ENCODE data around the gene ALPP. TPM values are rescaled to one million over a fixed set of nuclear protein-coding genes. Genes with fewer than 3 reads are reported as not detected.
"Not testable (repeated sequence)": the region's sequence is repeated elsewhere in the genome, so short reads cannot be mapped to it uniquely, and the experiment has no call there.

The ALPP gene
- total RNA-seq, 1 donor, result not detected

DNA sequence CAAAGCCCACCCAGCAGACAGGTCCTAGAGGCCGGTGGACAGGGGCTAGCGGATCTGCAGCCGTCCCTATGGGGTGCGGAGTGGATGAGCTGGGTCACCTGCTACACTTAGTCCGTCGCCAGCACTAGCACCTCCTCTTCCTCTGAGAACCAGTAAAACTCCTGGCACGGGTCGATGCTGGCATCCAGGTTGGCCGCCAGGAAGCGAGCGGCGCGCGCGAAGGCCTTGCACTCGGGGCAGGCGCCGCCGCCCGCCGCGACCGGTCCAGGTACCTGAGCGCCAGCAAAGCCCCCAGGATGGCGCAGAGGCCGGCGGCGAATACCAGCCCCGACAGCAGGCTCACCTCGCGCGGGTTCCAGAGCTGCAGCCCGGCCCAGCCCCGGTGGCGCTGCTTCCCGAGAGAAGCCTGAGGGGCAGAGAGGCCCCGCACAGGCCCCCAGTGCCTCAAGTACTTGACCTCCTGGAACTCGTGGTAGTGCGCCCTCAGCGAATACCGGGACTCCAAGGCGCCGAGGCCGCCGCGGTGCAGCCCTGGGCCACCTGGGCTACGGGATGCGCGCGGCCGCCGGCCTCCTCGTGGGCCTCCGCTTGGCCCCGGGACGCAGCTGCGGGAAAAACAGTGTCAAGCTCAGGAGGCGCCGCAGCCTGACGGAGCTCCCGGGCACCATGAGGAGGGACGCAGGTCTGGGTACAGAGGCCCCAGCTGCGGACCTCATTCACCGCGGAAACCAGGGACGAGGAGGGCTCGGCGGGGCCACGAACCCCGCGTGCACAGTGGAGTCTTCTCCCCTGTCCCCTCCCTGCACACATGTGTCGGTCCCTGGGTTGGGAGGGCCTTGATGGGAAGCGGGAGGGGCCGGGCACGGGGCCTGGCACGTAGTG, 27.5 kb upstream of the ALPP start:
- no peak overlapping the region for H3K4me3 ChIP-seq (ENCODE audit: low read length)
- peaks cover 23% of the 10 kb centered on the region for H3K27me3 ChIP-seq (ENCODE audit: insufficient read depth, low read length)
- no peaks in the 10 kb centered on the region for H3K9me3 ChIP-seq (ENCODE audit: low read depth, low read length)
- H3K4me1 ChIP-seq (ENCODE audit: insufficient read depth, low read length), result peaks cover 6% of the 10 kb centered on the region

DNA sequence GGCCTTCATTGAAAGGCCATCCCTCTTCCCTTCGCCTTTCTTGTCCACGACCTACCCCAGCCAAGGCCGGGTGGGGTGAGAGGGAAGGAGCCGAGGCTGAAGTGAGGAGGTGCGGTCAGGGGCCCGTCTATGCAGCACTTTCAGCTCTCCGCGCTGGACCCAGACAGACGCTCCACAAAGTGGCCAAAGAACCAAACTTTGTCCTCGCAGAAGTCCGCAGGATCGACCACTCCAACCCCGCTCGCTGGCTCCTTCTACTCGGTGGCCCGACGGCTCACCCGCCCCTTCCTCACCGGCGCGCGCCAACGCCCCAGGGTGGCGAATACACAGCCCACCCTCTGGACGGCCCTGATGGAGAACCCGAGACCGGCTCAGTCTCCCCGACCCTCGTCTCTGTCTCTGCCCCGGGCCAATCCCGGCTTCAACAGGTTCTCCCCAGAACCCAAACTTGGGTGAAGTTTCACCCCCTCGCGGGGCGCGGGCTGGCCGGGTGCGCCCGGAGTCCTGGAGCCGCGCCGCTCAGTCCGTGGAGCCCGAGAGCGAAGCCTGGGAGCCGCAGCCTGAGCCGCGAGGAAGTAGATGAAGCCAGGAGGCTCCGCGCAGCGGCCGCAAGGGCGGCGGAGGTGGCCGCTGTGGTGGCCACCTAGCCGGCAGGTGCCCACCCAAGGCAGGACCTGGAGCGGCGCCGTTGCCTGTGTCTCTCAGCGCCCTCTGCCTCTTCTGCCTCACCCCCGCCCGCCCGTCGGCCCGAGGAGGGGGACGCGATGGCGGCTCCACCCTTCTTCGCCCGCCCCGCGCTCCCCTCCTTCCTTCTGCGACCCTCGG, 26.7 kb upstream of the ALPP start:
- Histone ChIP-seq H3K4me3 (ENCODE audit: low read length) (no peak overlapping the region), H3K27me3 (ENCODE audit: insufficient read depth, low read length) (peaks cover 23% of the 10 kb centered on the region)

DNA sequence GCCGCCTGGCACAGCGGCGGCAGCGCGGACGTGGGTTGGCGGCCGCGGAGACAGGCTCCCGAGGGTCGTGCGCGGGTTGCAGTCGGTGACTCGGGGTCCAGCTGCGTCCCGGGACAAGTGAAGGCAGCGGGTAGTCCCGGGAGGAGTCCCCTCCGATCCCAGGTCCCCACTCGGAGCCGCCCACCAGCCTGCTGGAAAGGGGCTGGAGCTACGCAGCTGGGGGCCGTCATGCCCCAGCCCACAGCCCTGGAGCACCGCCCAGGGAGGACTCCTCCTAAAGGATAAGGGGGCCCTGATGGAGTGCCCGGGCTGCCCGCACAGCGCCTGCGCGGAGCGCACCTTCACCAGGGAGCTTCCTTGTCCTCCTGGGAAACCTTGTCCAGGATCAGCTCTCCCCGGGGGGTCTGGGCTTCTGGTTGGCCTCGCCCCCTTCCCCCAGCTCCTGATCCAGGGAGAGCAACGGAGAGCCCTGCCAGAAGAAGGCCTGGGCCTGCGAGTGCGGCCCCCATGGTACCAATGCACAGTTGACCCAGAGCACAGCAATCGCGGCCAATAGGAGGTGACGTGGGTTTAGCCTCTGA, 25.9 kb upstream of the ALPP start:
- H3K27me3 ChIP-seq (ENCODE audit: insufficient read depth, low read length), result peaks cover 23% of the 10 kb centered on the region
- H3K9me3 ChIP-seq (ENCODE audit: low read depth, low read length), result no peaks in the 10 kb centered on the region
- H3K4me3 ChIP-seq (ENCODE audit: low read length), result no peak overlapping the region
- peaks cover 6% of the 10 kb centered on the region for H3K4me1 ChIP-seq (ENCODE audit: insufficient read depth, low read length)

More for the DNA sequence above, 26.7 kb upstream of the ALPP start:
- Histone ChIP-seq H3K4me1 (ENCODE audit: insufficient read depth, low read length) (peaks cover 6% of the 10 kb centered on the region), H3K9me3 (ENCODE audit: low read depth, low read length) (no peaks in the 10 kb centered on the region)

DNA sequence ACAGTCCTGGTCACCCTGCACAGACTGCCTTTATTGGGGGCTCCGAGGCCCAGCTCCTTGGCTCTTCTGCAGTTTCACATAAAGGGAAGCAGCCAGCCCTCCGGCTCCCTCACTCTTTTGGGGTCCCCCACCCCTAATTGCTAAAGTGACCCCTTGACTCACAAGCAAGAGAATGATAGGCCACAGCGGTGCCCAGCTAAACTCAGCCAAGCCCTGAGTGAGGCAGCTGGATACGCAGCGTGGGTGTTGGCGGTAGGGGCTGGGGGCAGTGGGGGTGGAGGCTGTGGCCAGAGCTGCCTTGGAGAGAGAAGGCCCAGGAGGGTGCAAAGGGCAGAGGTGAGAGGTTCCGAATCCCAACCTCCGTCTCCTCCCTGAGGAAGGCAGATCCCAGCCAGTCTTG, 25.5 kb upstream of the ALPP start:
- Histone ChIP-seq H3K27me3 (ENCODE audit: insufficient read depth, low read length) (peaks cover 23% of the 10 kb centered on the region), H3K9me3 (ENCODE audit: low read depth, low read length) (no peaks in the 10 kb centered on the region), H3K4me3 (ENCODE audit: low read length) (no peak overlapping the region), H3K4me1 (ENCODE audit: insufficient read depth, low read length) (peaks cover 6% of the 10 kb centered on the region)

DNA sequence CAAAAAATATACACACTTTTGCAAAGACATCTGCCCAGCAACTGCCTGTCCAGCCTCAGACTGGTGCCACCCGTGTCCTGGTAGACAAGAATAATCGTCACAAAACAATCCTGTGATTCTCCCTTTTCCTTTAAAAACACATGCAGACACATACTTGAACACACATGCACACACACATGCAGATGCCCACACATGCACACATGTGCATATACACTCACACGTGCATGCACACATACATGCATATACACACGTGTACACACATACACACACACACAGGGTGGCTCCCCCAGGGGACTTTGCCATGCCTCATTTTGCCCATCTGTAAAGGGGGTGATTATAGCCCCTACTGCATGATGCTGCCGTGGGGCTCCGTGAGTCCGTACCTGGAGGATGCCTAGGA, 24.9 kb upstream of the ALPP start:
- Histone ChIP-seq H3K27me3 (ENCODE audit: insufficient read depth, low read length) (peaks cover 23% of the 10 kb centered on the region), H3K4me1 (ENCODE audit: insufficient read depth, low read length) (peaks cover 6% of the 10 kb centered on the region), H3K4me3 (ENCODE audit: low read length) (no peak overlapping the region), H3K9me3 (ENCODE audit: low read depth, low read length) (no peaks in the 10 kb centered on the region)

DNA sequence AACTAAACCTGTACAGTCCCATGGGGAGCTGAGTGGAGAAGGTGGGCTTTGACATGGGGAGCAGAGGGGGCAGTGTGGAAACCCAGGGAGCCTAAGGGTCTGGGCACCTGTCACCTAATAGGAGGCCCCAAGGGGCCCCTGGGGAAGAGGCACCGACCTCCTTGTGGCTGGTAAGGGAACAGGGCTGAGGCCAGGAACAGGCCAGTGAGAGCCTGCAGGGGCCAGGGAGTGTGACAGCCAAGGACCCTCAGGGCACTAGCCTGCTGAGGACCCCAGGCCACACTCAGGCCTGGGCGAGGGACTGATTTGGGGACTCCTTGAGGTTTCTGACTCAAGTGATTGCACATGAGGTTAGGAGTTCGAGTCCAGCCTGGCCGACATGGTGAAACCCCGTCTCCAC, 24.5 kb upstream of the ALPP start:
- peaks cover 4% of the 10 kb centered on the region for H3K4me1 ChIP-seq (ENCODE audit: insufficient read depth, low read length)
- no peak overlapping the region for H3K4me3 ChIP-seq (ENCODE audit: low read length)
- H3K9me3 ChIP-seq (ENCODE audit: low read depth, low read length), result no peaks in the 10 kb centered on the region
- peaks cover 23% of the 10 kb centered on the region for H3K27me3 ChIP-seq (ENCODE audit: insufficient read depth, low read length)

DNA sequence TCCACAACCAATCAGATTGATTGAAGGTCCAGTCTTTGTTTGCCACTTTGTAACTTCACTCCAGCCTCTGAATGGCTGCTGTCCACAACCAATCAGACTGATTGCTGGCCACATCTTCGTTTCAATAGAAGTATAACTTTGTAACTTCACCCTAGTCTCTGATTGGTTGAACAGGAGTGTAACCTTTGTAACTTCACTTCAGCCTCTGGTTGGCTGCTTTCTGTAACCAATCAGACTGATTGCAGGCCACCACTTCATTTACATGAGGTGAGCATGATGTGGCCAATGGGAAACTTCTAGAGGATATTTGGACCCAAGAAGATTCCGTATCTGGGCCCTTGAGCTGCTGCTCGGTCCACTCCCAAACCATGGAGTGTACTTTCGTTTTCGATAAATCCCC, 16.9 kb upstream of the ALPP start:
- no peaks in the 10 kb centered on the region for H3K9me3 ChIP-seq (ENCODE audit: low read depth, low read length)

DNA sequence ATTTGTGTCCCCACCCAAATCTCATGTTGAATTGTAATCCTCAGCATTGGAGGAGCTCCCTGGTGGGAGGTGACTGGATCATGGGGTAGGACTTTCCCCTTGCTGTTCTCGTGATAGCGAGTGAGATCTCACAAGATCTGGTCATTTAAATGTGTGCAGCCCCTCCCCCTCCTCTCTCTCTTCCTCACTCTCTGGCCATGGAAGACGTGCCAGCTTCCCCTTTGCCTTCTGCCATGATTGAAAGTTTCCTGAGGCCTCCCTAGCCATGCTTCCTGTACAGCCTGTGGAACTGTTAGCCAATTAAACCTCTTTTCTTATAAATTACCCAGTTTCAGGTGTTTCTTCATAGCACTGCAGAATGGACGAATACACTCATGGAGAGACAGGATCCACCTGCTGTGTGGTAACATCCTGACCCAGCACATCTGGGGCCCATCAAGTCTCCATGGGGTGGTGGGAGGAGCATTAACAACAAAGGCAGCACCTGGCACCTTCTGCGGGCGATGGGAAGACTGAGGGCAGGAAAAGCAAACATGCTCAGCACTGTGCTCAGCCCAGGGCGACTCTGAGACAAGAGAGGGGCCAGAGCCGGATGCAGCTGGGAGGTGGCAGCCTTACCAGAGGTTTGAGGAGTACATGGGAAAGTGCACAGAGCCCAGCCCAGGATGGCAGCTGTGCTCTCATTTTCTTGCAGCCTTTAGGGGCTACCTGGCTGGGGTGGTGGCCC, 16.2 kb upstream of the ALPP start:
- Histone ChIP-seq H3K27me3 (ENCODE audit: insufficient read depth, low read length) (no peaks in the 10 kb centered on the region), H3K4me1 (ENCODE audit: insufficient read depth, low read length) (peaks cover 13% of the 10 kb centered on the region), H3K9me3 (ENCODE audit: low read depth, low read length) (no peaks in the 10 kb centered on the region), H3K4me3 (ENCODE audit: low read length) (no peak overlapping the region)

More for the DNA sequence above, 16.9 kb upstream of the ALPP start:
- Histone ChIP-seq H3K27me3 (ENCODE audit: insufficient read depth, low read length) (no peaks in the 10 kb centered on the region), H3K4me3 (ENCODE audit: low read length) (no peak overlapping the region), H3K4me1 (ENCODE audit: insufficient read depth, low read length) (peaks cover 13% of the 10 kb centered on the region)

DNA sequence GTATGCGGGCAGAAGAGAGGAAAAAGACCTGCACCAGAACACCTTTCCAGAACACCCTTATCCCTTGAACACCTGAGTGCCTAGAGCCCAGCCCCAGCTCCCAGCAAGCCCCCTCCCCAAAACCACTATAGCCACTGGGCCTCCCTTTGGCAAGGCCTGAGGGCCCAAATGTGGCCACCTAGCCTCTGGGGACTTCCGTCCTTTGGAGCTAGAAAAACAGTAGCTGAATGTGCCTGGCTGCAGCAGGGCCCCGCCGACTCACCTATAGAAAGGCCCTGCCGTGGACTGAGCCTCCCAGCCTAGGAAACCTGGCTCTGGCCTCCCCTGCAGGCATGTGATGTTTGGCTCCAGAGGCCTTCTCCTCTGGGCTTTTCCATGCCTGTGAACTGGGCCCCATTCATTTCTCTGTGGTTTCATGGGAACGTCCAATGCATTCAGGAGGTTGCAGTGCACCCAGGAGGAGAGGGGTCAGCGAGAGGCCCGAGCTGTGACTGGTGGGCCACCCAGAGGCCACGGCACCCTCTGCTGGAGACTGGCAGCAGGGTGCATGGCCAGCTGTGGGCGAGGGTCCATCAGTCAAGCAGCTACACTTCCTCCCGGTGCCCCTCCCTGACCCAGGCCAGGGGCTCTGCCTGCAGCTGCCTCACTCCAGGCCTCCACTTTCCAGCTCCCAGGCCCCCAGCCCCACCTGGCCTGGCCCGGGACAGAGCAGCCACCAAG, 15.3 kb upstream of the ALPP start:
- H3K4me1 ChIP-seq (ENCODE audit: insufficient read depth, low read length), result peaks cover 13% of the 10 kb centered on the region
- H3K4me3 ChIP-seq (ENCODE audit: low read length), result peak overlapping the region; percentile 30
- H3K27me3 ChIP-seq (ENCODE audit: insufficient read depth, low read length); H3K9me3 ChIP-seq (ENCODE audit: low read depth, low read length): not testable (repeated sequence)

DNA sequence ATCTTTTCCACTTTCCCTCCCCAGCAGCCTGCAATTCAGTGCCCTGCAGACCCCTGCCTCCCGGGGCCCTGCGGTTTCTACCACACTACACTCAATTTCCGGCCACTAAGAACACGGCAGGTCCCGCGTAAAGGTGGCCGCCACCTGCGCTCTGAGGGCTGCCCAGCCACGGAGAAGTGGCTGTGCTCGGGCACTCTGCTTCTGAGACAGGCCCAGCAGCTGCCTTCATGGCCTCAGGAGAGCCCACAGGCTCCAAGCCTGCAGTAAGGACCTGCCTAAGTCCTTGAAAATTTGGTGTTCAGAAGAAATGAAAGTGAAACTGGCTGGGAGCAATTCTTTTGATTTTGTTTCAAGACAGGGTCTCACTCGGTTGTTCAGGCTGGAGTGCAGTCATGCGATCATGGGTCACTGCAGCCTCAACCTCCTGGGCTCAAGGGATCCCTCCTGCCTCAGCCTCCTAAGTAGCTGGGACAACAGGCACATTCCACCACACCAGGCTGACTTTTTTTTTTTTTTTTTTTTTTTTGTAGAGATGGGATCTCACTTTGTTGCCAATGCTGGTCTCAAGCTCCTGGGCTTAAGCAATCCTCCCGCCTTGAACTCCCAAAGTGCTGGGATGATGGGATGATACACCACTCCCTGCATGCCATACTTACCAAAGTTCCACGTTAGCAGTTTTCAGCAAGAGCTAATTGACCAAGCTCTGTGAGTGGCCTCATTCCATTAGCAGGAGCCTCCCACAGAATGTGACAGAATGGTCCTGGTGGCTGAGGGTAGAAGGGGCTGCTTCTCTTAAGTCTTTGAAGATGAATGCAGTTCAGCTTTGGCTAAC, 14.6 kb upstream of the ALPP start:
- no peaks in the 10 kb centered on the region for H3K27me3 ChIP-seq (ENCODE audit: insufficient read depth, low read length)
- H3K4me3 ChIP-seq (ENCODE audit: low read length), result peak overlapping the region; percentile 30
- H3K4me1 ChIP-seq (ENCODE audit: insufficient read depth, low read length), result peaks cover 13% of the 10 kb centered on the region
- no peaks in the 10 kb centered on the region for H3K9me3 ChIP-seq (ENCODE audit: low read depth, low read length)

DNA sequence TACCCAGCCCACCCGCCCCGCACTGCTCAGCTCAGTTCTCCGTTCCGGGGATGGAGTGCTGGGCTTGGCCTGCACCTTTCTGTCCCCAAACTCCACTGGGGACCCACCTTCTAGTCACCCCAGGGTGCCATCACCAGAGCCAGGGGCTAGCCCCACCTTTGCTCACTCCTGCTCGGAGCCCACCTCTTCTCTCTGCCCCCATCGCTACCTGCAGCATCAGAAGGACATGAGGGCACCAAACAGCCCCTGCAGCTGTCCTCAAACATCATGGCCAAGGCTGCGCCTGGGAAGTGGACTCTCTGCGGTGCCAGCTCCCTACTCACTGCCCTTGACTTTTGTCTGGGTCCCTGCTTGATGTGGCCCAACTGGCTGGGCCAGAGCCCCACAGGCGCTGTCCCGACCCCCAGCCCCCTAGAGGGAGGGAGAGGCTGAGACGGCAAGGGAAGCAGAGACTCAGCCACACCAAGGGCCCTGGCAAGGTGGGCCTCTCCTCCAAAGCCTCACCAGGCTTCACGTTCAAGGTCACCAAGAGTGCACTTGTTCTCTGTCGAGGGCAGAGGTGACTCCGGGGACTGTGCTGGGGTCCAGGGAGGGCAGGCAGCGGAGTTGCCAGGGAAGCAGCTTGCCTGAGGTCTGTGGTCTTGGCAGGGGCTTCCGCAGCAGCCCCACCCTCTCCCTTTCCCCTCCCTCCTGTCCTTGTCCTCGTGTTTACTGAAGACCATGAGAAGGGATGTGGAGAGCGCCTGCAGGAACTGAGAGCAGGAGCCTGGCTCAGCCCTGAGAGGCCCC, 13.6 kb upstream of the ALPP start:
- H3K9me3 ChIP-seq (ENCODE audit: low read depth, low read length); H3K4me3 ChIP-seq (ENCODE audit: low read length); H3K27me3 ChIP-seq (ENCODE audit: insufficient read depth, low read length): not testable (repeated sequence)
- H3K4me1 ChIP-seq (ENCODE audit: insufficient read depth, low read length), result peaks cover 13% of the 10 kb centered on the region

DNA sequence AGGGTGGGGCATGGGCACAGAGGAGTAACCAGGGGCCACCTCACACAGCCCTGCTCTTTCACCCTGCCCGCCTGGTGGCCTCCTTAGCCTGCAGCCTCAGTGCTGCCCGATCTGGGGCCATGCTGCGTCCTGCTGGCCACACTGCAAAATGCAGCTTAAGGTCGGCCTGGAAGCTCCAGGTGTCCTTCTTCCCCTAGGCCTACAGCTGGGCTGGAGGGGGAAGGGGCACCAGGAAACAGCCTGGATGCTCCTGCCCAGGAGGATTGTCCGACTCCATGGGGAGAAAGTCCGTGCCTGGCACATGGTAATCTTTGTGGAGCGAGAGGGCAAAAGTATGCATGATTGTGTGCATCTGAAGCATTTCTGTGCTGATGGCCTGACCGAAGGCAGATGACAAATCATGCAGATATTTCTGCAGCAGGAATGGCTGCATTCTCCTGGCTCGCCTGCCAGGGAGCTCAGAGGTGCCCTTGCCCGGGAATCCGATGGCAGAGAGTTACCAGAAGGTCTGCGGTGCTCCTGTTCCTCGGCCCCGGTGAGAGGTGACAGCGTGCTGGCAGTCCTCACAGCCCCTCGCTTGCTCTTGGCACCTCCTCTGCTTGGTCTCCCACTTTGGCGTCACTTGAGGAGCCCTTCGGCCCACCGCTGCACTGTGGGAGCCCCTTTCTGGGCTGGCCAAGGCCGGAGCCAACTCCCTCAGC, 12.8 kb upstream of the ALPP start:
- Histone ChIP-seq H3K9me3 (ENCODE audit: low read depth, low read length) (no peaks in the 10 kb centered on the region), H3K4me1 (ENCODE audit: insufficient read depth, low read length) (peaks cover 13% of the 10 kb centered on the region), H3K27me3 (ENCODE audit: insufficient read depth, low read length) (no peaks in the 10 kb centered on the region), H3K4me3 (ENCODE audit: low read length) (no peak overlapping the region)
